ENCODE data around the gene CFAP251.

- TF ChIP-seq CTCF (IDR thresholded peaks at IDR 0.05 in 2 of 3, conservative IDR thresholded peaks at IDR 0.05 in 1 of 3; ENCODE audit: control insufficient read depth in 2 of 3, extremely low read depth in 1 of 3, insufficient read depth in 1 of 3, low read depth in 3 of 3, low read length in 3 of 3) = no peak
- TF ChIP-seq CHD1 (IDR thresholded peaks at IDR 0.05; ENCODE audit: low read depth, low read length) = no peak
These were observed 18.8 kb upstream of the CFAP251 start for GRCh38 chr12:121899590-121899989.

Measured in GM12878 (cell line).